VCaP (cell line): ENCODE measurements around the gene CORO7.

ENCODE experiments used
- H3K27ac ChIP-seq: fragments of 450-650 bp; 2 replicates; pipeline ENCODE4 v1.5.1; 2017
- CTCF ChIP-seq: fragments of 450-650 bp; conservative IDR thresholded peaks from 2 replicates; pipeline ENCODE4 v1.5.1; 2017; ENCODE audit warnings: mild to moderate bottlenecking, moderate library complexity

CORO7 gene

GRCh38 chr16:4411684-4412083, 4.7 kb downstream of the CORO7 start:
- TF ChIP-seq CTCF: no peak
- H3K27ac ChIP-seq: no peak overlapping the region

- TF ChIP-seq CTCF: no peak
- H3K27ac ChIP-seq: no peak overlapping the region
These were observed 5.9 kb downstream of the CORO7 start for GRCh38 chr16:4410335-4411075.

GRCh38 chr16:4409081-4409932, 7.1 kb downstream of the CORO7 start:
- no peak overlapping the region for H3K27ac ChIP-seq
- TF ChIP-seq CTCF: no peak

- TF ChIP-seq CTCF: no peak
- H3K27ac ChIP-seq: no peak overlapping the region
These were observed 8.1 kb downstream of the CORO7 start for GRCh38 chr16:4408323-4408690.

- no peak overlapping the region for H3K27ac ChIP-seq
- no peak for TF ChIP-seq CTCF
These were observed 8.7 kb downstream of the CORO7 start for GRCh38 chr16:4407543-4408322.

GRCh38 chr16:4404967-4405696, 11.3 kb downstream of the CORO7 start:
- no peak for TF ChIP-seq CTCF
- H3K27ac ChIP-seq: no peak overlapping the region
